Left ventricle myocardium inferior (tissue), 1 donor: ENCODE results near the gene SMG5. TPM values are rescaled to one million over a fixed set of nuclear protein-coding genes. Genes with fewer than 3 reads are reported as not detected.

Source experiments
- DNase-seq: peaks from one replicate; pipeline ENCODE4 v3.0.0-alpha.2; 2020
- H3K27ac ChIP-seq: fragments of 200-600 bp; replicated peaks from 2 replicates; pipeline ENCODE4 v1.8.0; 2021
- H3K27me3 ChIP-seq: fragments of 200-600 bp; 2 replicates; pipeline ENCODE4 v1.8.0; 2021; ENCODE audit warnings: low read depth
- H3K36me3 ChIP-seq: fragments of 200-600 bp; 2 replicates; pipeline ENCODE4 v1.8.0; 2021
- H3K4me1 ChIP-seq: fragments of 200-600 bp; 2 replicates; pipeline ENCODE4 v1.8.0; 2021
- H3K4me3 ChIP-seq: fragments of 200-600 bp; 2 replicates; pipeline ENCODE4 v1.8.0; 2021; ENCODE audit warnings: mild to moderate bottlenecking, moderate library complexity
- H3K9me3 ChIP-seq: fragments of 200-600 bp; replicated peaks from 2 replicates; pipeline ENCODE4 v1.8.0; 2021
- CTCF ChIP-seq: fragments of 200-600 bp; IDR thresholded peaks from 2 replicates; pipeline ENCODE4 v1.8.0; 2021; ENCODE audit warnings: antibody characterized with exemption, mild to moderate bottlenecking, borderline replicate concordance
- intact Hi-C: fragments of 100-400 bp; cut with micrococcal nuclease; formaldehyde crosslinking; loops from one replicate; pipeline ENCODE4 v1.11.0; 2022
- total RNA-seq: library from RNA; stranded (reverse); fragmentation: NEBNext Ultra II Directional; extraction: Animal tissue kit (Norgen Biotek cat#: 25700); gene quantifications from one replicate; pipeline ENCODE4 v1.2.1, GENCODE V29; 2021
- donor health status: DM: no; HTN: yes; CAD: no; lungs with severe emphysema.

SMG5 gene
- total RNA-seq, 1 donor from 2014 or later, result 91.1 TPM

GRCh38 chr1:156286061-156286460 lies 3.4 kb upstream of the SMG5 start:
- no peak for DNase-seq
- no peaks in the 10 kb centered on the region for H3K27me3 ChIP-seq
- intact Hi-C loops, result no loop called here
- peaks cover 35% of the 10 kb centered on the region for H3K4me1 ChIP-seq
- no peak overlapping the region for H3K27ac ChIP-seq
- H3K9me3 ChIP-seq, result no peaks in the 10 kb centered on the region
- no peak for TF ChIP-seq CTCF
- H3K4me3 ChIP-seq, result no peak overlapping the region
- H3K36me3 ChIP-seq, result peaks cover 17% of the 10 kb centered on the region

GRCh38 chr1:156285437-156285836 lies 2.8 kb upstream of the SMG5 start:
- Histone ChIP-seq H3K36me3 (peaks cover 17% of the 10 kb centered on the region), H3K4me1 (peaks cover 37% of the 10 kb centered on the region), H3K27ac (no peak overlapping the region), H3K4me3 (no peak overlapping the region), H3K9me3 (no peaks in the 10 kb centered on the region), H3K27me3 (no peaks in the 10 kb centered on the region)
- no peak for DNase-seq
- TF ChIP-seq CTCF, result no peak
- intact Hi-C loops, result no loop called here

GRCh38 chr1:156284757-156285156 lies 2.1 kb upstream of the SMG5 start:
- intact Hi-C loops, result no loop called here
- Histone ChIP-seq H3K9me3 (no peaks in the 10 kb centered on the region), H3K27me3 (no peaks in the 10 kb centered on the region), H3K4me3 (no peak overlapping the region), H3K36me3 (peaks cover 17% of the 10 kb centered on the region), H3K27ac (no peak overlapping the region), H3K4me1 (peaks cover 44% of the 10 kb centered on the region)
- no peak for TF ChIP-seq CTCF
- DNase-seq, result no peak

GRCh38 chr1:156284112-156284511 lies 1.5 kb upstream of the SMG5 start, which contains the start of gene TMEM79:
Gene TMEM79 (plus strand): TSS chr1:156284325. CDS start chr1:156285227, 902 bp downstream.
- peaks cover 17% of the 10 kb centered on the region for H3K36me3 ChIP-seq
- TF ChIP-seq CTCF, result no peak
- intact Hi-C loops, result no loop called here
- peak within 1 kb of the TSS; percentile 92 for H3K27ac ChIP-seq
- H3K9me3 ChIP-seq, result no peaks in the 10 kb centered on the region
- H3K4me1 ChIP-seq, result peaks cover 49% of the 10 kb centered on the region
- DNase-seq, result no peak
- no peaks in the 10 kb centered on the region for H3K27me3 ChIP-seq
- H3K4me3 ChIP-seq, result peak within 1 kb of the TSS; percentile 82

GRCh38 chr1:156283521-156283920 lies 896 bp upstream of the SMG5 start:
- DNase-seq, result no peak
- peak overlapping the region; percentile 92 for H3K27ac ChIP-seq
- intact Hi-C loops, result no loop called here

More at GRCh38 chr1:156283521-156283920, 896 bp upstream of the SMG5 start:
- Histone ChIP-seq H3K27me3 (no peaks in the 10 kb centered on the region), H3K4me1 (peaks cover 49% of the 10 kb centered on the region), H3K36me3 (peaks cover 18% of the 10 kb centered on the region), H3K9me3 (no peaks in the 10 kb centered on the region), H3K4me3 (peak overlapping the region; percentile 82)
- TF ChIP-seq CTCF, result no peak
